ENCODE data around the gene KRT8.

DNA sequence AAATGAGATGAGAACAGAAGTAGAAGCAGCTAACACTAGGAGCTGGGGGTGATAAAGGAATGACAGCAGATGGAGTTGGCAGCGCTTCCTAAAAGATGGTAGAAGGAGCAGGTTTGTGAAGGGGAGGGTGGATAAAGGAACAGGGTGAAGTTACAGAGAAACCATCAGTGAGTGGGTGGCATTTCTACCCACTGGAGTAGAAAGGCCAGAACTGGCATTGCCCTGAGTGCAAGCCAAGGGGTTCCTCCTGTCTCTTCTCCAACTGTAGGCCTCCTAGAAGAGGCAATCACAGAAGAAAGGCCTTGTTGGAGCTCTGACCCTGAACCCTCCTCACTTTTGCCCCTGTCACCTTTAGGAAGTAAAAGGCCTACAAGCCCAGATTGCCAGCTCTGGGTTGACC, 46.2 kb upstream of the KRT8 start:
- no peak for TF ChIP-seq POLR2AphosphoS5 (IDR thresholded peaks at IDR 0.05; ENCODE audit: borderline replicate concordance, low read depth, low read length)
- TF ChIP-seq FOXP2 (optimal IDR thresholded peaks at IDR 0.05; ENCODE audit: control extremely low read depth, extremely low read length, insufficient read depth): no peak
- no peak for TF ChIP-seq EZH2 (IDR thresholded peaks at IDR 0.05)

Data from SK-N-MC (cell line).